ENCODE data around the gene URAD.

The URAD gene

GRCh38 chr13:27973961-27974662 is 14.4 kb downstream of the URAD start:
- no peaks in the 10 kb centered on the region for H3K9me3 ChIP-seq
- H3K4me1 ChIP-seq, result no peaks in the 10 kb centered on the region
- peaks cover 100% of the 10 kb centered on the region for H3K27me3 ChIP-seq
- no peak overlapping the region for H3K4me3 ChIP-seq (ENCODE audit: low read depth, low read length)
- TF ChIP-seq, protein P1, sequence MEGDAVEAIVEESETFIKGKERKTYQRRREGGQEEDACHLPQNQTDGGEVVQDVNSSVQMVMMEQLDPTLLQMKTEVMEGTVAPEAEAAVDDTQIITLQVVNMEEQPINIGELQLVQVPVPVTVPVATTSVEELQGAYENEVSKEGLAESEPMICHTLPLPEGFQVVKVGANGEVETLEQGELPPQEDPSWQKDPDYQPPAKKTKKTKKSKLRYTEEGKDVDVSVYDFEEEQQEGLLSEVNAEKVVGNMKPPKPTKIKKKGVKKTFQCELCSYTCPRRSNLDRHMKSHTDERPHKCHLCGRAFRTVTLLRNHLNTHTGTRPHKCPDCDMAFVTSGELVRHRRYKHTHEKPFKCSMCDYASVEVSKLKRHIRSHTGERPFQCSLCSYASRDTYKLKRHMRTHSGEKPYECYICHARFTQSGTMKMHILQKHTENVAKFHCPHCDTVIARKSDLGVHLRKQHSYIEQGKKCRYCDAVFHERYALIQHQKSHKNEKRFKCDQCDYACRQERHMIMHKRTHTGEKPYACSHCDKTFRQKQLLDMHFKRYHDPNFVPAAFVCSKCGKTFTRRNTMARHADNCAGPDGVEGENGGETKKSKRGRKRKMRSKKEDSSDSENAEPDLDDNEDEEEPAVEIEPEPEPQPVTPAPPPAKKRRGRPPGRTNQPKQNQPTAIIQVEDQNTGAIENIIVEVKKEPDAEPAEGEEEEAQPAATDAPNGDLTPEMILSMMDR (IDR thresholded peaks at IDR 0.05; ENCODE audit: low read depth, low read length), result no peak
- no peaks in the 10 kb centered on the region for H3K36me3 ChIP-seq
- DNase-seq, result no peak

- H3K9me3 ChIP-seq, result no peaks in the 10 kb centered on the region
- no peak for DNase-seq
- no peaks in the 10 kb centered on the region for H3K36me3 ChIP-seq
- H3K27me3 ChIP-seq, result peaks cover 100% of the 10 kb centered on the region
- H3K4me3 ChIP-seq (ENCODE audit: low read depth, low read length), result no peak overlapping the region
- no peaks in the 10 kb centered on the region for H3K4me1 ChIP-seq
- TF ChIP-seq, protein P1 (IDR thresholded peaks at IDR 0.05; ENCODE audit: low read depth, low read length), result no peak
These were observed 15.2 kb downstream of the URAD start for GRCh38 chr13:27973291-27973690.

GRCh38 chr13:27972478-27972820 is 16.0 kb downstream of the URAD start:
- no peak overlapping the region for H3K4me3 ChIP-seq (ENCODE audit: low read depth, low read length)
- H3K4me1 ChIP-seq, result no peaks in the 10 kb centered on the region
- no peaks in the 10 kb centered on the region for H3K36me3 ChIP-seq
- TF ChIP-seq, protein P1 (IDR thresholded peaks at IDR 0.05; ENCODE audit: low read depth, low read length), result no peak
- no peak for DNase-seq
- H3K9me3 ChIP-seq, result no peaks in the 10 kb centered on the region
- H3K27me3 ChIP-seq, result peaks cover 100% of the 10 kb centered on the region

GRCh38 chr13:27971776-27972477 is 16.6 kb downstream of the URAD start:
- Histone ChIP-seq H3K4me1 (no peaks in the 10 kb centered on the region), H3K9me3 (no peaks in the 10 kb centered on the region), H3K36me3 (no peaks in the 10 kb centered on the region), H3K4me3 (ENCODE audit: low read depth, low read length) (no peak overlapping the region), H3K27me3 (peaks cover 100% of the 10 kb centered on the region)
- no peak for DNase-seq
- TF ChIP-seq, protein P1 (IDR thresholded peaks at IDR 0.05; ENCODE audit: low read depth, low read length), result no peak

DNA sequence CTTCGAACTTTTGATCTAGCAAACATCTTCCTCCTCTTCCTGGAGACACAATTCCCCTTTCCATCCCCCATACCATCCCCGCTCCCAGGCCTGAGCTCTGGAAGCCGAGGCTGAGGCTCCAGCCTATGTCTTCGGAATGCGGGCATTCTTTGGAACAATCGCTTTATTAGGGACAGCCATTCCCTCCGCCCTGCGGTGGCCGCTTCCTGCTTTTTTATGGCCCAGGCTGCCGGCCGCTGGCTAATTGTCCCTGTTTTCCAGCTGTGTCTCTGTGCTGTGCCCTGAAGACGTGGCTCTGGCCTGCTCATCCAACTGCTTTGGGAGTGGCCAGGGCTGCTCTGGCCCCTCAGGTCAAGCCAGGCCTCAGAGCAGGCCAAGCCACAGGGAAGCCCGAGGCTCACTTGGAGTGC is 17.3 kb downstream of the URAD start:
- DNase-seq, result no peak
- H3K4me1 ChIP-seq, result no peaks in the 10 kb centered on the region
- no peaks in the 10 kb centered on the region for H3K36me3 ChIP-seq
- H3K27me3 ChIP-seq, result peaks cover 100% of the 10 kb centered on the region
- H3K4me3 ChIP-seq (ENCODE audit: low read depth, low read length), result no peak overlapping the region
- H3K9me3 ChIP-seq, result no peaks in the 10 kb centered on the region
- TF ChIP-seq, protein P1 (IDR thresholded peaks at IDR 0.05; ENCODE audit: low read depth, low read length), result no peak

Data from BE2C (cell line).